K562 (cell line): ENCODE measurements around the gene CALD1.

Experiments used
- CBX8 ChIP-seq: fragments of 200-600 bp; sonication (generic); IDR thresholded peaks from 2 replicates; pipeline ENCODE4 v1.6.1; 2012; ENCODE audit warnings: borderline replicate concordance, mixed run types, low read depth, mild to moderate bottlenecking, moderate library complexity, mixed read lengths, low read length, control low read depth, inconsistent platforms; ENCODE audit not compliant: poor library complexity, severe bottlenecking; ENCODE audit errors: extremely low read depth
- CREB1 ChIP-seq, 2 experiments: sonication (generic) in 1 of 2; formaldehyde crosslinking in 1 of 2; IDR thresholded peaks; 2 replicates each; pipeline versions ENCODE4 v1.6.1 to v1.8.0; 2012 to 2022; ENCODE audit warnings: inconsistent platforms in 1 of 2, mild to moderate bottlenecking in 1 of 2, missing genetic modification reagents in 1 of 2, moderate library complexity in 1 of 2
- HMG20B ChIP-seq: fragments of 250-450 bp; sonication (Bioruptor Pico); IDR thresholded peaks from 2 replicates; pipeline ENCODE4 v1.5.0; 2021; ENCODE audit warnings: mild to moderate bottlenecking
- JUN ChIP-seq, 2 experiments: sonication (generic) in 1 of 2; formaldehyde crosslinking in 1 of 2; IDR thresholded peaks; 2 replicates each; pipeline versions ENCODE4 v1.6.1 to v1.8.0; 2012 to 2022; ENCODE audit warnings: borderline replicate concordance in 2 of 2, mild to moderate bottlenecking in 2 of 2, improper control_type of control experiment in 1 of 2, low read depth in 1 of 2, low read length in 1 of 2, missing genetic modification reagents in 1 of 2
- MAZ ChIP-seq, 2 experiments: fragments of 450-650 bp in 1 of 2; sonication (generic) in 1 of 2; formaldehyde crosslinking; IDR thresholded peaks in 1 of 2; conservative IDR thresholded peaks in 1 of 2; 2 replicates each; pipeline versions ENCODE4 v1.4.0 to v1.5.0; 2020; ENCODE audit warnings: mild to moderate bottlenecking in 1 of 2, missing genetic modification reagents in 1 of 2
- NFIC ChIP-seq: fragments of 450-650 bp; IDR thresholded peaks from 2 replicates; pipeline ENCODE4 v1.6.1; 2017; ENCODE audit warnings: mild to moderate bottlenecking, inconsistent platforms
- TCF7L2 ChIP-seq: fragments of 150-350 bp; IDR thresholded peaks from 2 replicates; pipeline ENCODE4 v1.6.1; 2016; ENCODE audit warnings: low read depth, mild to moderate bottlenecking, low read length, moderate library complexity
- TF ChIP-seq, protein P1 (sequence below), 2 experiments: fragments of 450-650 bp in 1 of 2; IDR thresholded peaks; 2 replicates each; pipeline ENCODE4 v1.6.1; 2011 to 2017; ENCODE audit warnings: low read depth in 2 of 2, antibody characterized with exemption in 1 of 2, borderline replicate concordance in 1 of 2, low read length in 1 of 2, mild to moderate bottlenecking in 1 of 2, mixed read lengths in 1 of 2; ENCODE audit not compliant: control insufficient read depth in 1 of 2
- TF ChIP-seq, protein P2 (sequence below): fragments of 450-650 bp; IDR thresholded peaks from 2 replicates; pipeline ENCODE4 v1.6.1; 2016; ENCODE audit warnings: mild to moderate bottlenecking
- TF ChIP-seq, protein P3 (sequence below), 3 experiments: IDR thresholded peaks in 2 of 3; conservative IDR thresholded peaks in 1 of 3; 2 replicates each; pipeline ENCODE4 v1.5.1; 2011 to 2012; ENCODE audit warnings: low read length in 3 of 3, mild to moderate bottlenecking in 3 of 3, control low read depth in 2 of 3, improper control_type of control experiment in 1 of 3, inconsistent platforms in 1 of 3, low read depth in 1 of 3, mixed read lengths in 1 of 3, moderate library complexity in 1 of 3; ENCODE audit not compliant: insufficient read depth in 2 of 3
- TF ChIP-seq, protein P4 (sequence below): sonication (generic); formaldehyde crosslinking; IDR thresholded peaks from 2 replicates; pipeline ENCODE4 v1.9.0; 2022; ENCODE audit warnings: mild to moderate bottlenecking, missing genetic modification reagents

DNA sequence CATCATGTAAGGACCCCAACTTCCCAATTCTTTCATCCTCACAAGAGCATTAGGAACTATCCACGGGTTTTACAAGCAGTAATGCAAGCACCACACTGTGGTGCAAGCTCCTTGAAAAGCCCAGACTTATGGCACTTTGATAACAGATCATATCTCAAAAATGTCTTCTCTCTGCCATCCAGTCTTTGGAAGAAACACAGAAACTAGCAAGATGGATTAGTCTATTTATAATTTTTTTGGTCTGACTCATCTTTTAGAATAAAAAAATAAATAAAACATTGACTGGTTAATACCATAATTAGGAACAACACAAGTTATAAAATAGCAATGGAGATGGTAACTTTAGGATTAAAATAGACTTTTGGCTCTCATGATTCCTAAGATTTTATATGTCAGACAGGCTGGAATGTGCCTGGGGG lies 49.0 kb upstream of the CALD1 start:
- TF ChIP-seq, protein P1, sequence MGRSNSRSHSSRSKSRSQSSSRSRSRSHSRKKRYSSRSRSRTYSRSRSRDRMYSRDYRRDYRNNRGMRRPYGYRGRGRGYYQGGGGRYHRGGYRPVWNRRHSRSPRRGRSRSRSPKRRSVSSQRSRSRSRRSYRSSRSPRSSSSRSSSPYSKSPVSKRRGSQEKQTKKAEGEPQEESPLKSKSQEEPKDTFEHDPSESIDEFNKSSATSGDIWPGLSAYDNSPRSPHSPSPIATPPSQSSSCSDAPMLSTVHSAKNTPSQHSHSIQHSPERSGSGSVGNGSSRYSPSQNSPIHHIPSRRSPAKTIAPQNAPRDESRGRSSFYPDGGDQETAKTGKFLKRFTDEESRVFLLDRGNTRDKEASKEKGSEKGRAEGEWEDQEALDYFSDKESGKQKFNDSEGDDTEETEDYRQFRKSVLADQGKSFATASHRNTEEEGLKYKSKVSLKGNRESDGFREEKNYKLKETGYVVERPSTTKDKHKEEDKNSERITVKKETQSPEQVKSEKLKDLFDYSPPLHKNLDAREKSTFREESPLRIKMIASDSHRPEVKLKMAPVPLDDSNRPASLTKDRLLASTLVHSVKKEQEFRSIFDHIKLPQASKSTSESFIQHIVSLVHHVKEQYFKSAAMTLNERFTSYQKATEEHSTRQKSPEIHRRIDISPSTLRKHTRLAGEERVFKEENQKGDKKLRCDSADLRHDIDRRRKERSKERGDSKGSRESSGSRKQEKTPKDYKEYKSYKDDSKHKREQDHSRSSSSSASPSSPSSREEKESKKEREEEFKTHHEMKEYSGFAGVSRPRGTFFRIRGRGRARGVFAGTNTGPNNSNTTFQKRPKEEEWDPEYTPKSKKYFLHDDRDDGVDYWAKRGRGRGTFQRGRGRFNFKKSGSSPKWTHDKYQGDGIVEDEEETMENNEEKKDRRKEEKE (IDR thresholded peaks at IDR 0.05; ENCODE audit: borderline replicate concordance in 1 of 2, control insufficient read depth in 1 of 2, low read depth in 2 of 2, low read length in 1 of 2), result no peak
- no peak for TF ChIP-seq JUN (IDR thresholded peaks at IDR 0.05; ENCODE audit: borderline replicate concordance, low read depth, low read length)
- no peak for TF ChIP-seq JUN (CRISPR knock-in tag; IDR thresholded peaks at IDR 0.05; ENCODE audit: borderline replicate concordance)
- TF ChIP-seq, protein P2, sequence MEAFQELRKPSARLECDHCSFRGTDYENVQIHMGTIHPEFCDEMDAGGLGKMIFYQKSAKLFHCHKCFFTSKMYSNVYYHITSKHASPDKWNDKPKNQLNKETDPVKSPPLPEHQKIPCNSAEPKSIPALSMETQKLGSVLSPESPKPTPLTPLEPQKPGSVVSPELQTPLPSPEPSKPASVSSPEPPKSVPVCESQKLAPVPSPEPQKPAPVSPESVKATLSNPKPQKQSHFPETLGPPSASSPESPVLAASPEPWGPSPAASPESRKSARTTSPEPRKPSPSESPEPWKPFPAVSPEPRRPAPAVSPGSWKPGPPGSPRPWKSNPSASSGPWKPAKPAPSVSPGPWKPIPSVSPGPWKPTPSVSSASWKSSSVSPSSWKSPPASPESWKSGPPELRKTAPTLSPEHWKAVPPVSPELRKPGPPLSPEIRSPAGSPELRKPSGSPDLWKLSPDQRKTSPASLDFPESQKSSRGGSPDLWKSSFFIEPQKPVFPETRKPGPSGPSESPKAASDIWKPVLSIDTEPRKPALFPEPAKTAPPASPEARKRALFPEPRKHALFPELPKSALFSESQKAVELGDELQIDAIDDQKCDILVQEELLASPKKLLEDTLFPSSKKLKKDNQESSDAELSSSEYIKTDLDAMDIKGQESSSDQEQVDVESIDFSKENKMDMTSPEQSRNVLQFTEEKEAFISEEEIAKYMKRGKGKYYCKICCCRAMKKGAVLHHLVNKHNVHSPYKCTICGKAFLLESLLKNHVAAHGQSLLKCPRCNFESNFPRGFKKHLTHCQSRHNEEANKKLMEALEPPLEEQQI, result no peak
- TF ChIP-seq, protein P3, sequence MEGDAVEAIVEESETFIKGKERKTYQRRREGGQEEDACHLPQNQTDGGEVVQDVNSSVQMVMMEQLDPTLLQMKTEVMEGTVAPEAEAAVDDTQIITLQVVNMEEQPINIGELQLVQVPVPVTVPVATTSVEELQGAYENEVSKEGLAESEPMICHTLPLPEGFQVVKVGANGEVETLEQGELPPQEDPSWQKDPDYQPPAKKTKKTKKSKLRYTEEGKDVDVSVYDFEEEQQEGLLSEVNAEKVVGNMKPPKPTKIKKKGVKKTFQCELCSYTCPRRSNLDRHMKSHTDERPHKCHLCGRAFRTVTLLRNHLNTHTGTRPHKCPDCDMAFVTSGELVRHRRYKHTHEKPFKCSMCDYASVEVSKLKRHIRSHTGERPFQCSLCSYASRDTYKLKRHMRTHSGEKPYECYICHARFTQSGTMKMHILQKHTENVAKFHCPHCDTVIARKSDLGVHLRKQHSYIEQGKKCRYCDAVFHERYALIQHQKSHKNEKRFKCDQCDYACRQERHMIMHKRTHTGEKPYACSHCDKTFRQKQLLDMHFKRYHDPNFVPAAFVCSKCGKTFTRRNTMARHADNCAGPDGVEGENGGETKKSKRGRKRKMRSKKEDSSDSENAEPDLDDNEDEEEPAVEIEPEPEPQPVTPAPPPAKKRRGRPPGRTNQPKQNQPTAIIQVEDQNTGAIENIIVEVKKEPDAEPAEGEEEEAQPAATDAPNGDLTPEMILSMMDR (IDR thresholded peaks at IDR 0.05 in 2 of 3, conservative IDR thresholded peaks at IDR 0.05 in 1 of 3; ENCODE audit: insufficient read depth in 2 of 3, low read depth in 1 of 3, low read length in 3 of 3), result no peak
- TF ChIP-seq NFIC, result no peak
- TF ChIP-seq HMG20B (CRISPR knock-in tag), result no peak
- no peak for TF ChIP-seq CREB1 (IDR thresholded peaks at IDR 0.05)
- TF ChIP-seq CREB1 (CRISPR knock-in tag; IDR thresholded peaks at IDR 0.05), result no peak
- TF ChIP-seq TCF7L2, result no peak
- no peak for TF ChIP-seq CBX8
- no peak for TF ChIP-seq MAZ (CRISPR knock-in tag; conservative IDR thresholded peaks at IDR 0.05 in 1 of 2, IDR thresholded peaks at IDR 0.05 in 1 of 2)
- TF ChIP-seq, protein P4, sequence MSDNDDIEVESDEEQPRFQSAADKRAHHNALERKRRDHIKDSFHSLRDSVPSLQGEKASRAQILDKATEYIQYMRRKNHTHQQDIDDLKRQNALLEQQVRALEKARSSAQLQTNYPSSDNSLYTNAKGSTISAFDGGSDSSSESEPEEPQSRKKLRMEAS (CRISPR knock-in tag), result no peak
